K562 (cell line): ENCODE results near the gene FCAMR. TPM values are rescaled to one million over a fixed set of nuclear protein-coding genes. Genes with fewer than 3 reads are reported as not detected.
A peak's percentile ranks its signal among the peaks of the same experiment; 100 is the strongest.

Experiments used
- ATAC-seq: fragments of 200-7000 bp; cut with Tn5 transposase; 3 replicates; pipeline ENCODE4 v1.9.1; 2020; ENCODE audit warnings: moderate library complexity
- BruUV-seq: library from RNA; stranded (reverse); fragments of 400-500 nt; replicated peaks from 2 replicates; lab custom pipeline; 2021; lab: Mats Ljungman, UMichigan
- CTCF ChIA-PET: fragments of 300-600 bp; formaldehyde crosslinking; extraction: SDS; loops from one replicate; lab custom pipeline; 2021; ENCODE audit warnings: low intra/inter-chr PET ratio; lab: Yijun Ruan, JAX
- POLR2A ChIA-PET: fragments of 300-600, 350-650 bp; sonication (Branson Sonifier 250); formaldehyde crosslinking; extraction: SDS; loops from one replicate; lab custom pipeline; 2021; ENCODE audit warnings: antibody characterized with exemption, inconsistent platforms; lab: Yijun Ruan, JAX
- DNase-seq, 4 experiments: peaks; one replicate each; pipeline versions ENCODE4 v3.0.0 to v3.0.0-alpha.2; 2011 to 2018; ENCODE audit warnings: low spot score in 3 of 4, mixed read lengths in 3 of 4; ENCODE audit errors: extremely low read depth in 1 of 4
- FAIRE-seq: peaks from 2 replicates; lab custom pipeline; 2011; peaks lifted over from hg19 to GRCh38; lab: Jason Lieb, UNC
- H2AFZ ChIP-seq: 2 replicates; pipeline ENCODE4 v1.6.0; 2011; ENCODE audit warnings: low read depth, low read length, control low read depth, inconsistent platforms
- H3K27ac ChIP-seq: fragments of 200-600 bp; 3 replicates; pipeline ENCODE4 v1.8.0; 2011; ENCODE audit warnings: low read depth, mild to moderate bottlenecking, control low read depth, inconsistent platforms, low read length, moderate library complexity, mixed read lengths; ENCODE audit errors: extremely low read depth
- H3K27me3 ChIP-seq, 2 experiments: fragments of 300-600 bp in 1 of 2; 2 replicates in 1 of 2; 3 replicates in 1 of 2; pipeline versions ENCODE4 v1.6.0 to v1.8.0; 2011; ENCODE audit warnings: inconsistent platforms in 2 of 2, low read length in 2 of 2, mild to moderate bottlenecking in 1 of 2, mixed read lengths in 1 of 2, moderate library complexity in 1 of 2; ENCODE audit not compliant: control insufficient read depth in 2 of 2, insufficient read depth in 2 of 2
- H3K36me3 ChIP-seq: fragments of 300-600 bp; 3 replicates; pipeline ENCODE4 v1.8.0; 2011; ENCODE audit warnings: mild to moderate bottlenecking, low read length, inconsistent platforms; ENCODE audit not compliant: control insufficient read depth, insufficient read depth
- H3K4me1 ChIP-seq, 2 experiments: fragments of 200-600 bp in 1 of 2; replicated peaks in 1 of 2; 2 replicates in 1 of 2; 3 replicates in 1 of 2; pipeline versions ENCODE4 v1.5.1 to v1.8.0; 2011; ENCODE audit warnings: inconsistent platforms in 2 of 2, low read length in 2 of 2, mild to moderate bottlenecking in 1 of 2, mixed read lengths in 1 of 2, moderate library complexity in 1 of 2; ENCODE audit not compliant: control insufficient read depth in 2 of 2, insufficient read depth in 2 of 2
- H3K4me2 ChIP-seq: 2 replicates; pipeline ENCODE4 v1.6.1; 2011; ENCODE audit warnings: low read length, control low read depth, inconsistent platforms, mixed read lengths; ENCODE audit not compliant: insufficient read depth
- H3K4me3 ChIP-seq: fragments of 200-600 bp; sonication (generic), shearing (Covaris generic); 2 replicates; pipeline ENCODE4 v1.5.1; 2016; ENCODE audit warnings: control low read depth, inconsistent platforms
- H3K79me2 ChIP-seq: fragments of 200-600 bp; 3 replicates; pipeline ENCODE4 v1.8.0; 2011; ENCODE audit warnings: low read length, inconsistent platforms; ENCODE audit not compliant: control insufficient read depth, insufficient read depth
- H3K9ac ChIP-seq, 2 experiments: 2 replicates each; pipeline versions ENCODE4 v1.6.0 to v1.6.1; 2011; ENCODE audit warnings: low read depth in 2 of 2, low read length in 2 of 2, control low read depth in 1 of 2, inconsistent platforms in 1 of 2, mild to moderate bottlenecking in 1 of 2, mixed read lengths in 1 of 2; ENCODE audit not compliant: insufficient read depth in 1 of 2
- H3K9me1 ChIP-seq: one replicate; pipeline ENCODE4 v1.6.0; 2011; ENCODE audit warnings: inconsistent platforms, mild to moderate bottlenecking, low read length, moderate library complexity; ENCODE audit not compliant: control insufficient read depth, insufficient read depth
- H3K9me3 ChIP-seq: replicated peaks from 2 replicates; pipeline ENCODE4 v1.5.1; 2011; ENCODE audit warnings: low read depth, low read length, inconsistent platforms; ENCODE audit not compliant: control insufficient read depth, insufficient read depth
- H4K20me1 ChIP-seq: replicated peaks from 2 replicates; pipeline ENCODE4 v1.6.1; 2011; ENCODE audit warnings: low read length, inconsistent platforms, mixed read lengths; ENCODE audit not compliant: control insufficient read depth, insufficient read depth
- BACH1 ChIP-seq: fragments of 200-800 bp; sonication (Bioruptor generic); IDR thresholded peaks from 2 replicates; pipeline ENCODE4 v1.6.1; 2016; ENCODE audit warnings: missing genetic modification characterization, missing compliant biosample characterization
- CBFB ChIP-seq: sonication (generic); formaldehyde crosslinking; IDR thresholded peaks from 2 replicates; pipeline ENCODE4 v1.4.0; 2020; ENCODE audit warnings: mild to moderate bottlenecking, missing genetic modification reagents
- CREB1 ChIP-seq, 2 experiments: sonication (generic) in 1 of 2; formaldehyde crosslinking in 1 of 2; IDR thresholded peaks; 2 replicates each; pipeline versions ENCODE4 v1.6.1 to v1.8.0; 2012 to 2022; ENCODE audit warnings: inconsistent platforms in 1 of 2, mild to moderate bottlenecking in 1 of 2, missing genetic modification reagents in 1 of 2, moderate library complexity in 1 of 2
- DDX20 ChIP-seq: fragments of 450-650 bp; IDR thresholded peaks from 2 replicates; pipeline ENCODE4 v1.6.1; 2016; ENCODE audit warnings: missing genetic modification characterization, low read depth, mild to moderate bottlenecking, missing compliant biosample characterization, moderate library complexity
- GTF2E2 ChIP-seq: fragments of 200-800 bp; sonication (Bioruptor generic); IDR thresholded peaks from 2 replicates; pipeline ENCODE4 v1.6.1; 2016; ENCODE audit warnings: missing genetic modification characterization, missing compliant biosample characterization
- HNRNPK ChIP-seq: fragments of 200-400 bp; formaldehyde crosslinking; IDR thresholded peaks from one replicate; pipeline ENCODE4 v1.6.1; 2018; ENCODE audit warnings: mild to moderate bottlenecking, low read depth, low read length; ENCODE audit not compliant: poor library complexity, severe bottlenecking
- MCM3 ChIP-seq: fragments of 450-650 bp; IDR thresholded peaks from 2 replicates; pipeline ENCODE4 v1.6.1; 2016
- RHOXF2B ChIP-seq: fragments of 250-450 bp; sonication (Bioruptor Pico); conservative IDR thresholded peaks from 2 replicates; pipeline ENCODE4 v1.5.1; 2021
- SMARCE1 ChIP-seq: fragments of 450-650 bp; IDR thresholded peaks from 2 replicates; pipeline ENCODE4 v1.7.1; 2016; ENCODE audit warnings: mild to moderate bottlenecking
- SOX6 ChIP-seq: fragments of 450-650 bp; IDR thresholded peaks from 2 replicates; pipeline ENCODE4 v1.6.1; 2014; ENCODE audit warnings: mild to moderate bottlenecking
- XRCC3 ChIP-seq: fragments of 450-650 bp; IDR thresholded peaks from 2 replicates; pipeline ENCODE4 v1.6.1; 2017; ENCODE audit warnings: mild to moderate bottlenecking, moderate library complexity
- ZNF24 ChIP-seq: fragments of 450-650 bp; IDR thresholded peaks from 2 replicates; pipeline ENCODE4 v1.6.1; 2016
- ZNF324 ChIP-seq: fragments of 250-450 bp; sonication (Bioruptor Pico); IDR thresholded peaks from 2 replicates; pipeline ENCODE4 v1.4.0; 2020; ENCODE audit warnings: mild to moderate bottlenecking
- ZNF717 ChIP-seq: fragments of 250-450 bp; sonication (Bioruptor Pico); IDR thresholded peaks from 2 replicates; pipeline ENCODE4 v1.5.0; 2021
- WGBS: fragments of 100-300 bp; shearing (Covaris generic); methylation state at CpG from one replicate; pipeline ENCODE4 v1.1.6; 2016; ENCODE audit warnings: low coverage, mixed read lengths; ENCODE audit not compliant: insufficient coverage; ENCODE audit errors: missing lambda C conversion rate; 5-methylcytosine and 5-hydroxymethylcytosine counted together
- in situ Hi-C: fragments of 300-500 bp; cut with MboI; formaldehyde crosslinking; loops from 4 replicates; pipeline ENCODE4 v1.15.0; 2018; ENCODE audit warnings: inconsistent platforms, mixed read lengths
- intact Hi-C: fragments of 100-400 bp; cut with micrococcal nuclease; formaldehyde crosslinking; loops from 2 replicates; pipeline ENCODE4 v1.14.2; 2022
- polyA plus RNA-seq, 8 experiments: library from polyadenylated mRNA; depleted of rRNA in 4 of 8; stranded (reverse) in 5 of 8; unstranded in 3 of 8; fragments of >200 nt; fragmentation: Nextera tagmentation in 2 of 8; fragmentation: Illumina TruSeq in 1 of 8; extraction: Ambion mirVana in 2 of 8; extraction: Trizol in 1 of 8; gene quantifications; 2 replicates each; pipeline versions ENCODE4 v1.2.1 to v1.2.3, GENCODE V29; 2011 to 2014; ENCODE audit warnings: inconsistent platforms in 1 of 8, missing spikeins in 1 of 8
- total RNA-seq, 7 experiments: library from RNA; depleted of rRNA in 6 of 7; stranded (reverse); fragments of >200 nt in 6 of 7; fragmentation: Illumina TruSeq in 2 of 7; extraction: Trizol in 2 of 7; gene quantifications; 2 replicates each; pipeline versions ENCODE4 v1.2.1 to v1.2.3, GENCODE V29; 2011 to 2021; ENCODE audit warnings: low replicate concordance in 1 of 7

Gene FCAMR
- total and polyA plus RNA-seq, 9 of the 15 experiments (the other 6 are each of a cell fraction or from before 2014, with no cell fraction given): not detected

DNA sequence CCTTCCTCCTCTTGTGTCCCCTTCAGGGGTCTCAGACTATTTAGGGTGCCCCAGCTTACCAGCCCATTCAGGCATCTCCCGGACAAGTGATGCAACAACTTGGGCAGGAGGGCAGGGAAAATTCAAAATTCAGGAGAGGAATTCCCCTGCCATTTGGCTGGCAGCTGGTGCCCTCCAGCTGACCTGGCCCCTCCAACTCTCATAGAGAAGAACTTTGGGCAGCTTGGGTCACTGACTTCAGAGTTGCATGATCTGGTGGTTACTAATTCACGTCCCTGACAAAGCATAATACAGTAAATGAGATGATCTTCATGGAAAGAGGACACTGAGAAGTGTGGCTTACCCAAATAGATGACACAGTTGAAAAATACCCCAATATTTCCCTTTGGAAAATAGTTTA is at the start of gene FCAMR (continued):
- TF ChIP-seq SOX6: no peak
- no peak for TF ChIP-seq MCM3
- TF ChIP-seq CBFB (CRISPR knock-in tag): no peak
- no peak for TF ChIP-seq ZNF717 (CRISPR knock-in tag)
- TF ChIP-seq HNRNPK: no peak
- no peak for TF ChIP-seq ZNF324

GRCh38 chr1:207019661-207020060 is 49.4 kb upstream of the FCAMR start:
- WGBS: 63% methylated on average over 2 of the region's 2 CpGs
- H3K9me1 ChIP-seq: peaks cover 8% of the 10 kb centered on the region
- BruUV-seq: no TSS peak
- H3K27ac ChIP-seq: peak overlapping the region; percentile 87; the same call in 1 of the 3 replicates
- H4K20me1 ChIP-seq: no peaks in the 10 kb centered on the region
- H3K36me3 ChIP-seq: peaks cover 7% of the 10 kb centered on the region; the same call in 2 of the 3 replicates
- no peak for ATAC-seq
- DNase-seq: no peak
- no peak overlapping the region for H3K4me3 ChIP-seq
- in situ Hi-C loops: no loop called here
- ChIA-PET POLR2A (interaction anchor here (3.0 to 8.6 kb wide), 4 partner anchors 9 to 27 kb away, joined by 11 to 97 read pairs (median 45); partner anchors contain the start of genes C1orf116 and YOD1), CTCF (no interaction called here)
- no peaks in the 10 kb centered on the region for H3K27me3 ChIP-seq
- FAIRE-seq: no peak
- H3K79me2 ChIP-seq: peaks cover 5% of the 10 kb centered on the region; the same call in 1 of the 3 replicates
- H3K9ac ChIP-seq: peak overlapping the region in 1 of 2 experiments; percentile 55; a peak in 1 of 4 replicates
- no peak for TF ChIP-seq XRCC3
- TF ChIP-seq GTF2E2 (tag): no peak
- no peak for TF ChIP-seq RHOXF2B (CRISPR knock-in tag)
- TF ChIP-seq CREB1 (IDR thresholded peaks at IDR 0.05): no peak
- no peak for TF ChIP-seq CREB1 (CRISPR knock-in tag; IDR thresholded peaks at IDR 0.05)
- no peak for TF ChIP-seq DDX20 (tag)
- TF ChIP-seq ZNF24: no peak
- no peak for TF ChIP-seq BACH1 (tag)
- TF ChIP-seq SMARCE1: no peak
- peaks cover 72 to 87% of the 10 kb centered on the region in 2 experiments for H3K4me1 ChIP-seq
- intact Hi-C loops: loop anchor here (2.0 to 5.0 kb wide), 3 partner anchors 57 to 728 kb away; partner anchors contain the start of gene CD55
- H2AFZ ChIP-seq: no peak overlapping the region
- peak overlapping the region; percentile 71; the same call in 1 of the 2 replicates for H3K4me2 ChIP-seq
- no peaks in the 10 kb centered on the region for H3K9me3 ChIP-seq
